Fibroblast of mammary gland (primary cell): ENCODE results near the gene ARV1.
"Not testable (repeated sequence)": the region's sequence is repeated elsewhere in the genome, so short reads cannot be mapped to it uniquely, and the experiment has no call there.

ENCODE experiments used
- DNase-seq: peaks from one replicate; pipeline ENCODE4 v3.0.0-alpha.2; 2010; ENCODE audit warnings: low read depth
- H3K4me3 ChIP-seq: 2 replicates; pipeline ENCODE4 v1.5.1; 2011; ENCODE audit warnings: low read depth, mild to moderate bottlenecking, low read length, moderate library complexity; ENCODE audit not compliant: control insufficient read depth
- TF ChIP-seq, protein P1 (sequence below): conservative IDR thresholded peaks from 2 replicates; pipeline ENCODE4 v1.5.1; 2011; ENCODE audit warnings: low read depth, low read length, inconsistent platforms; ENCODE audit not compliant: control insufficient read depth, insufficient read depth

Gene ARV1

DNA sequence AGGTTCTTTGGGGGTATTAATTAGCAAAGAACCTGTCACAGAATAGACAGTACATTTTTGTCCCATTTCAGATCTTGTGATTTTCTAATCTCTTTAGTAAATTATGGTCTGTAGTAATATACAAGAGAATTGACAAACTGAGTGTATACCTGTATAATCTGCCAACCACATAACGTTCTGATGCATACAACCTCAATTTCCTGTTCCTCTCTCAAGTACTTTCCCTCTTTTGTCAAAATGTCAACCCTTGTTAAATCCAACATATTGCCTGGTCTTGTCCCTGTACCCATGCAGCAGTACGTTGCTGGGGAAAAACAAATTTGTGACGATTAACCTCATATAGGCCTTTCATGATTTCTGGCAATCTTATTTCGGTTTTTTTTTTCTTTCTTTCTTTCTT is 1.1 kb downstream of the ARV1 start:
- no peak for DNase-seq
- TF ChIP-seq, protein P1, sequence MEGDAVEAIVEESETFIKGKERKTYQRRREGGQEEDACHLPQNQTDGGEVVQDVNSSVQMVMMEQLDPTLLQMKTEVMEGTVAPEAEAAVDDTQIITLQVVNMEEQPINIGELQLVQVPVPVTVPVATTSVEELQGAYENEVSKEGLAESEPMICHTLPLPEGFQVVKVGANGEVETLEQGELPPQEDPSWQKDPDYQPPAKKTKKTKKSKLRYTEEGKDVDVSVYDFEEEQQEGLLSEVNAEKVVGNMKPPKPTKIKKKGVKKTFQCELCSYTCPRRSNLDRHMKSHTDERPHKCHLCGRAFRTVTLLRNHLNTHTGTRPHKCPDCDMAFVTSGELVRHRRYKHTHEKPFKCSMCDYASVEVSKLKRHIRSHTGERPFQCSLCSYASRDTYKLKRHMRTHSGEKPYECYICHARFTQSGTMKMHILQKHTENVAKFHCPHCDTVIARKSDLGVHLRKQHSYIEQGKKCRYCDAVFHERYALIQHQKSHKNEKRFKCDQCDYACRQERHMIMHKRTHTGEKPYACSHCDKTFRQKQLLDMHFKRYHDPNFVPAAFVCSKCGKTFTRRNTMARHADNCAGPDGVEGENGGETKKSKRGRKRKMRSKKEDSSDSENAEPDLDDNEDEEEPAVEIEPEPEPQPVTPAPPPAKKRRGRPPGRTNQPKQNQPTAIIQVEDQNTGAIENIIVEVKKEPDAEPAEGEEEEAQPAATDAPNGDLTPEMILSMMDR = no peak
- peak overlapping the region; percentile 77 for H3K4me3 ChIP-seq

DNA sequence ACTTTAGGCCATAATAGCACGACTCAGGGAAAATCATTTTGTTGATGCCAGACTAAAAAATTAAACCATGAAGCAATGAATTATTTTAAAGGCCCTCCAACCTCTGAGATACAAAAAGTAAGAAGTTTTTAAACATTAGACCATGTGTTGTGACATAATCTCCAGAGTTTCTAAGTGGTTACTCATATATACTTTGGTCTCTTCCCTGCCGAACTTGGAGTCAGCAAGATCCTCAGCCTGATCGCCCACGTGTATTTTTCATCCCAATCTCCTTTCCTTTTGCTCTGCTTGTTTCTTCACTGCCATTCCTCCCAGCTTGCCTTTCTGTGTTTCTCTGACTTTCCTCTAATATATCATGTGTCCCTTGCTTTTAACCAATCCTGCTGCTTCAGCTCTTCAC is 3.8 kb downstream of the ARV1 start:
- peak; percentile 75 for DNase-seq

DNA sequence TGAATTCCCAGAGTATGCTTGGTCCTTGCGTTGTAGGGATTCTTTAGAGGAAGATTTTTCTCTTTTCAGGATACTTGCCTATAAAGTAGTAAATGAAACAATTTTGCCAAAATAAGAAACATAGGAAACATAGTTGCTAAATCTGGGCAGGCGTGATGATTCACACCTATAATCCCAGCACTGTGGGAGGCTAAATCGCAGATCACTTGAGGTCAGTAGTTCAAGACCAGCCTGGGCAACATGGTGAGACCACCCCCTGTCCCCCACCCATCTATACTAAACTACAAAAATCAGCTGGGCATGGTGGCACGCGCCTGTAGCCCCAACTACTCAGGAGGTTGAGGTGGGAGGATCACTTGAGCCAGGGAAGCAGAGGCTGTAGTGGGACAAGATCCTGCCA is 4.9 kb downstream of the ARV1 start:
- no peak for DNase-seq
- no peak overlapping the region for H3K4me3 ChIP-seq
- TF ChIP-seq, protein P1 = no peak

More for the DNA sequence above, 3.8 kb downstream of the ARV1 start:
- H3K4me3 ChIP-seq = no peak overlapping the region
- TF ChIP-seq, protein P1 = no peak

DNA sequence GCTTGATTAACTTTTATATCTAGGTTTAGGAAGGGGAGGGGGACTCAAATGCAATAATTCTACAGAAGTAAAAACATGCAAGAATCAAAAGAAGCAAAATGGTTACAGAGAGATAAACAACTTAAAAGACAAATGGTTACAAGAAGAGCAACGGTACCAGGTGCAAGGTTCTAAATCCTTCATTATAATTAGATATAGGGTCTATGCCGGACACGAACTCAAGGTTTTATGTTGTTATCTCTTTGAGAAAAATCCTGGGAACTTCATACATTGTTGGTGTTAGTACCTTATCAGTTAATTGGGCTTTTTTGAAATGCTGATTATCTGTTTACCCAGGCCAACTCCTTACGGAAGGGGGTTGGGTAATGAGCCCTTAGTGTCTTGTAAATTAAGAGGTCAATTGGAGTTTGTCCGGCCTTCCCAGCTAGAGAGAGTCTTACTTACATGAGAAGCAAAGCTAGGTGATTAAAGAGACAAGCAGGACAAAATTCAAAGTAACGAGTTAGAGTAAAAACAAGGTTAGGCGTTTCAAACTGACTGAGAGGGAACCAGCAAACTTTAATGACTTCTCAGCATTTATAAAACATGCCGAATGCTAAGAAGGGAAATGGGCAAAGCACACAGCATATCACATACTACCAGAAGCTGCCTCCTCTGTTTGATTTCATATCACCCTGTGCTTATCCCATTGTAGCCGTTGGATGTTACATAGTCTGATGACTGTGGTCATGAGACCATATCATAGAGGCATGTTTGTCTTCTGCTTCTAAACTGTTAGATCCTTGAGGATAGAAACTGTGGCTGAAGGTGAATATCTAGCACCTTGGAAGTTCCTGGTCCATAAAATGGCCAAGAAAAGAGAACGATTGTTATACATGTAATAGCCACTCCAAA is 6.0 kb downstream of the ARV1 start:
- not testable (repeated sequence) for H3K4me3 ChIP-seq, DNase-seq

DNA sequence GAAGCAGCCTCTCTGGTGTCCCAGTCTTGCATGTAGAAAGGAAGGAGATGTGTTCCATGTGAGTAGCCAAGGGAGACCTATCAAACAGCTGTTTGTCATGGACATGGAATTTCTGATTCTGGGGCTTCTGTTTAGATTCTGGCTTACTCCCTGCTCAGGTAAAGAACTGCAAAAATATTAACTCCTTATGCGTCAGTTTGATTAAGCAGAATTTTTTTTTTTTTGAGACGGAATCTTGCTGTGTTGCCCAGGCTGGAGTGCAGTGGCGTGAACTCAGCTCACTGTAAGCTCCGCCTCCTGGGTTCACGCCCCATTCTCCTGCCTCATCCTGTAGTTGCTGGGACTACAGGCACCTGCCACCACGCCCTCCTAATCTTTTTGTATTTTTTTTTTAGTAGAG is 6.8 kb downstream of the ARV1 start:
- no peak overlapping the region for H3K4me3 ChIP-seq
- no peak for DNase-seq
- TF ChIP-seq, protein P1 = no peak

DNA sequence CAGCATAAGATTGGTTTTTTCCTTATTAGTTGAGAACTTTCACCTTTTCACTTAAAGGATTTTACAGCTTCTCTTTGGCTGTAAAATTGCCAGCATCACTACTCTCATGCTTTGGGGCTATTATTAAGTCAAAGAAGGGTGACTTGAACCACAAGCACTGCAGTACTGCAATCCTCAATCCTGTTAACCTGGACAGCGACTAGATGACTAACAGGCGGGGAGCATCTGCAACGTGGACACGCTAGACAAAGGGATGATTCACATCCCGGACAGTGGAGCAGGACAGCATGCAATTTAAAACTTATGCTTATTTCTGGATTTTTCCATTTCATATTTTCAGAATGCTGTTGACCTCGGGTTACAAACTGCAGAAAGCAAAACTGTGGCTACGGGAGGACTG is 8.1 kb downstream of the ARV1 start:
- TF ChIP-seq, protein P1 = no peak
- DNase-seq = peak; percentile 85

DNA sequence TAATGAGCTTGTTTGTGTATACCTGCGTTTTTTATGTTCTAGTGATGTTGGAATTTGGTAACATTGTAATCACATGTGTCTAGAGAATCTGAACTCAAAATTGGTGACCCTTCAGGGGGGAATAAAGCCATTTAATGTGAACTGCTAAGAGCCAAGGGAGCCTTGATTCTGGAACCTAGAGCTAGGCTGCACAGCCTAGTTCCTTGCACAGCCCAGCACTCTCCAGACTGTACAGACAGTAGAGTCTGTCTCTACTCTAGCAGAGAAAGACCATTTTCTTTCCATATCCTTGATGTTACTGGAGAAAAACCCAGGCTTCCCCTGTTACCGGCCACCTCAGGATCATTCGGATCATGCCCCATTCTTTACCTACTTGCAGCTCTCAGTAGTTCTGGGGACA is 8.6 kb downstream of the ARV1 start:
- TF ChIP-seq, protein P1 = no peak
- DNase-seq = no peak
- no peak overlapping the region for H3K4me3 ChIP-seq

More for the DNA sequence above, 8.1 kb downstream of the ARV1 start:
- H3K4me3 ChIP-seq = no peak overlapping the region
